ENCODE measurements around the gene HNRNPF.

GRCh38 chr10:43417950-43418768 is 9.2 kb upstream of the HNRNPF start:
- TF ChIP-seq, protein P1, sequence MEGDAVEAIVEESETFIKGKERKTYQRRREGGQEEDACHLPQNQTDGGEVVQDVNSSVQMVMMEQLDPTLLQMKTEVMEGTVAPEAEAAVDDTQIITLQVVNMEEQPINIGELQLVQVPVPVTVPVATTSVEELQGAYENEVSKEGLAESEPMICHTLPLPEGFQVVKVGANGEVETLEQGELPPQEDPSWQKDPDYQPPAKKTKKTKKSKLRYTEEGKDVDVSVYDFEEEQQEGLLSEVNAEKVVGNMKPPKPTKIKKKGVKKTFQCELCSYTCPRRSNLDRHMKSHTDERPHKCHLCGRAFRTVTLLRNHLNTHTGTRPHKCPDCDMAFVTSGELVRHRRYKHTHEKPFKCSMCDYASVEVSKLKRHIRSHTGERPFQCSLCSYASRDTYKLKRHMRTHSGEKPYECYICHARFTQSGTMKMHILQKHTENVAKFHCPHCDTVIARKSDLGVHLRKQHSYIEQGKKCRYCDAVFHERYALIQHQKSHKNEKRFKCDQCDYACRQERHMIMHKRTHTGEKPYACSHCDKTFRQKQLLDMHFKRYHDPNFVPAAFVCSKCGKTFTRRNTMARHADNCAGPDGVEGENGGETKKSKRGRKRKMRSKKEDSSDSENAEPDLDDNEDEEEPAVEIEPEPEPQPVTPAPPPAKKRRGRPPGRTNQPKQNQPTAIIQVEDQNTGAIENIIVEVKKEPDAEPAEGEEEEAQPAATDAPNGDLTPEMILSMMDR (conservative IDR thresholded peaks at IDR 0.05; ENCODE audit: low read length), result no peak
- no peak for TF ChIP-seq EZH2phosphoT487 (IDR thresholded peaks at IDR 0.05; ENCODE audit: borderline replicate concordance, low read depth, low read length)
